HL-60 (cell line): Measurements from ENCODE around the gene FLOT2.

Source experiments
- DNase-seq, 2 experiments: peaks; one replicate each; pipeline ENCODE4 v3.0.0-alpha.2; 2010 to 2020; ENCODE audit warnings: low read depth in 1 of 2, low spot score in 1 of 2
- H3K27ac ChIP-seq: fragments of 250-450 bp; sonication (Bioruptor Pico); replicated peaks from 2 replicates; pipeline ENCODE4 v1.5.1; 2020; ENCODE audit warnings: mild to moderate bottlenecking, moderate library complexity
- H3K27me3 ChIP-seq: fragments of 250-450 bp; sonication (Bioruptor Pico); 2 replicates; pipeline ENCODE4 v1.5.1; 2021; ENCODE audit warnings: mild to moderate bottlenecking, moderate library complexity; ENCODE audit not compliant: insufficient read depth, poor library complexity, severe bottlenecking
- H3K4me3 ChIP-seq: replicated peaks from 2 replicates; pipeline ENCODE4 v1.5.1; 2011; ENCODE audit warnings: mild to moderate bottlenecking, control low read depth, low read length; ENCODE audit not compliant: insufficient read depth
- CTCF ChIP-seq: IDR thresholded peaks from one replicate; pipeline ENCODE4 v1.5.1; 2011; ENCODE audit warnings: low read length, control low read depth, inconsistent platforms; ENCODE audit not compliant: insufficient read depth
- GABPA ChIP-seq: IDR thresholded peaks from 2 replicates; pipeline ENCODE4 v1.6.1; 2012; ENCODE audit warnings: low read depth
- POLR2AphosphoS5 ChIP-seq: IDR thresholded peaks from 2 replicates; pipeline ENCODE4 v1.6.1; 2012; ENCODE audit warnings: low read depth
- REST ChIP-seq: IDR thresholded peaks from 2 replicates; pipeline ENCODE4 v1.6.1; 2012; ENCODE audit warnings: low read depth; ENCODE audit not compliant: insufficient replicate concordance
- SPI1 ChIP-seq: IDR thresholded peaks from 2 replicates; pipeline ENCODE4 v1.6.1; 2012; ENCODE audit warnings: low read depth, mild to moderate bottlenecking, borderline replicate concordance

FLOT2 gene

GRCh38 chr17:28907709-28908475 lies 10.4 kb upstream of the FLOT2 start:
- no peak overlapping the region for H3K4me3 ChIP-seq
- DNase-seq: no peak
- H3K27me3 ChIP-seq: no peaks in the 10 kb centered on the region
- no peak overlapping the region for H3K27ac ChIP-seq
- TF ChIP-seq SPI1 (no peak), POLR2AphosphoS5 (0 out of 2 replicates have a peak, but pooled peaks have one; percentile 7), CTCF (no peak), GABPA (no peak)

- no peak overlapping the region for H3K27ac ChIP-seq
Observed at GRCh38 chr17:28906706-28907438, 9.3 kb upstream of the FLOT2 start.

GRCh38 chr17:28906276-28906675 lies 8.7 kb upstream of the FLOT2 start:
- no peak overlapping the region for H3K4me3 ChIP-seq
- no peak overlapping the region for H3K27ac ChIP-seq
- no peak for DNase-seq

More at GRCh38 chr17:28906706-28907438, 9.3 kb upstream of the FLOT2 start:
- no peak for DNase-seq
- Histone ChIP-seq H3K4me3 (no peak overlapping the region), H3K27me3 (no peaks in the 10 kb centered on the region)
- 0 out of 2 replicates have a peak, but pooled peaks have one; percentile 3 for TF ChIP-seq POLR2AphosphoS5
- TF ChIP-seq CTCF: no peak

More at GRCh38 chr17:28906276-28906675, 8.7 kb upstream of the FLOT2 start:
- no peaks in the 10 kb centered on the region for H3K27me3 ChIP-seq
- TF ChIP-seq POLR2AphosphoS5 (no peak), GABPA (no peak), SPI1 (no peak), REST (no peak), CTCF (no peak)
